Adrenal gland (tissue), 5 donors: ENCODE data around the gene GRM8.

Experiments
- POLR2A ChIP-seq, 2 donors: fragments of 450-650 bp; IDR thresholded peaks; one replicate each; pipeline ENCODE4 v1.6.1; 2017; ENCODE audit warnings: antibody characterized with exemption in 2 of 2, mild to moderate bottlenecking in 2 of 2, moderate library complexity in 1 of 2
- TF ChIP-seq, protein P1 (sequence below), 6 experiments: fragments of 450-650 bp in 4 of 6; fragments of 200-600 bp in 2 of 6; sonication (generic) in 1 of 6; IDR thresholded peaks; 1 replicate in 5 of 6; 2 replicates in 1 of 6; pipeline versions ENCODE4 v1.5.1 to v1.8.0; 2016 to 2021; ENCODE audit warnings: antibody characterized with exemption in 6 of 6, mild to moderate bottlenecking in 2 of 6, moderate library complexity in 1 of 6
- donor health status: DM: no; HTN: no; CAD: no.

DNA sequence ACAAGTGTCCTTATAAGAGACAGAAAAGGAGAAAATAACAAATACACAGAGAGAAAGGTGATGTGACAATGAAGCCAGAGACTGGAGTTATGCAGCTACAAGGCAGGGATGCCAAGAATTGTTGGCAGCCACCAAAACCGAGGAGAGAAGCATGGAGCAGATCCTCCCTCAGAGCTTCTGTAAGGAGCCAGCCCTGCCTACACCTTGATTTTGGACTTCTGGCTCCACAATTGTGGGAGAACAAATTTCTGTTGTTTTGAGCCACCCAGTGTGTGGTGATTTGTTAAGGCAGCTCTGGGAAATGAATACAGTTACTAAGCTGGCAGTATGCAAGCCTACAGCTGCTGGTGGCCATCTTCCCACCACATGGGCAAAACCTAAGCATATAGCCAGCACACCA is 163.6 kb downstream of the GRM8 start:
- TF ChIP-seq, protein P1, sequence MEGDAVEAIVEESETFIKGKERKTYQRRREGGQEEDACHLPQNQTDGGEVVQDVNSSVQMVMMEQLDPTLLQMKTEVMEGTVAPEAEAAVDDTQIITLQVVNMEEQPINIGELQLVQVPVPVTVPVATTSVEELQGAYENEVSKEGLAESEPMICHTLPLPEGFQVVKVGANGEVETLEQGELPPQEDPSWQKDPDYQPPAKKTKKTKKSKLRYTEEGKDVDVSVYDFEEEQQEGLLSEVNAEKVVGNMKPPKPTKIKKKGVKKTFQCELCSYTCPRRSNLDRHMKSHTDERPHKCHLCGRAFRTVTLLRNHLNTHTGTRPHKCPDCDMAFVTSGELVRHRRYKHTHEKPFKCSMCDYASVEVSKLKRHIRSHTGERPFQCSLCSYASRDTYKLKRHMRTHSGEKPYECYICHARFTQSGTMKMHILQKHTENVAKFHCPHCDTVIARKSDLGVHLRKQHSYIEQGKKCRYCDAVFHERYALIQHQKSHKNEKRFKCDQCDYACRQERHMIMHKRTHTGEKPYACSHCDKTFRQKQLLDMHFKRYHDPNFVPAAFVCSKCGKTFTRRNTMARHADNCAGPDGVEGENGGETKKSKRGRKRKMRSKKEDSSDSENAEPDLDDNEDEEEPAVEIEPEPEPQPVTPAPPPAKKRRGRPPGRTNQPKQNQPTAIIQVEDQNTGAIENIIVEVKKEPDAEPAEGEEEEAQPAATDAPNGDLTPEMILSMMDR (IDR thresholded peaks at IDR 0.05) = no peak
- TF ChIP-seq POLR2A (IDR thresholded peaks at IDR 0.05) = no peak
